HepG2 (cell line): Measurements from ENCODE around the gene CDK6. TPM values are rescaled to one million over a fixed set of nuclear protein-coding genes. Genes with fewer than 3 reads are reported as not detected.

Experiments used
- AHR ChIP-seq: IDR thresholded peaks from 2 replicates; pipeline ENCODE4 v1.6.1; 2018; ENCODE audit warnings: missing genetic modification reagents, missing compliant biosample characterization
- BCL6 ChIP-seq: IDR thresholded peaks from 2 replicates; pipeline ENCODE4 v1.6.1; 2016; ENCODE audit warnings: missing genetic modification reagents, missing compliant biosample characterization
- CCDC6 ChIP-seq: sonication (generic); formaldehyde crosslinking; IDR thresholded peaks from 2 replicates; pipeline ENCODE4 v1.8.1; 2022; ENCODE audit warnings: mild to moderate bottlenecking, missing genetic modification reagents, moderate library complexity
- GATAD1 ChIP-seq: IDR thresholded peaks from 2 replicates; pipeline ENCODE4 v1.6.1; 2016; ENCODE audit warnings: missing genetic modification reagents, missing compliant biosample characterization
- GMEB2 ChIP-seq: IDR thresholded peaks from 2 replicates; pipeline ENCODE4 v1.6.1; 2016; ENCODE audit warnings: missing biosample characterization, missing genetic modification reagents, low read depth
- HDAC1 ChIP-seq: sonication (generic); formaldehyde crosslinking; IDR thresholded peaks from 2 replicates; pipeline ENCODE4 v1.5.1; 2020; ENCODE audit warnings: mild to moderate bottlenecking, missing genetic modification reagents
- HOXD1 ChIP-seq: sonication (generic); formaldehyde crosslinking; IDR thresholded peaks from 2 replicates; pipeline ENCODE4 v1.5.0; 2020; ENCODE audit warnings: missing genetic modification reagents
- IKZF1 ChIP-seq: fragments of 450-650 bp; IDR thresholded peaks from 2 replicates; pipeline ENCODE4 v1.7.1; 2016
- MAX ChIP-seq: IDR thresholded peaks from 2 replicates; pipeline ENCODE4 v1.6.1; 2012; ENCODE audit warnings: inconsistent platforms
- MXI1 ChIP-seq: IDR thresholded peaks from 3 replicates; pipeline ENCODE4 v1.6.1; 2012; ENCODE audit warnings: low read depth, low read length, inconsistent platforms, borderline replicate concordance
- NFAT5 ChIP-seq: sonication (generic); formaldehyde crosslinking; IDR thresholded peaks from 2 replicates; pipeline ENCODE4 v1.4.0; 2020; ENCODE audit warnings: missing genetic modification reagents
- PAX8 ChIP-seq: sonication (generic); formaldehyde crosslinking; IDR thresholded peaks from 2 replicates; pipeline ENCODE4 v1.8.0; 2022; ENCODE audit warnings: mild to moderate bottlenecking, missing genetic modification reagents, borderline replicate concordance
- POLR2AphosphoS2 ChIP-seq: IDR thresholded peaks from 2 replicates; pipeline ENCODE4 v1.6.1; 2011; ENCODE audit warnings: low read depth, low read length, improper control_type of control experiment
- SMAD9 ChIP-seq: sonication (generic); formaldehyde crosslinking; IDR thresholded peaks from 2 replicates; pipeline ENCODE4 v1.5.1; 2020; ENCODE audit warnings: mild to moderate bottlenecking, missing genetic modification reagents
- SMYD3 ChIP-seq: sonication (generic); formaldehyde crosslinking; IDR thresholded peaks from 2 replicates; pipeline ENCODE4 v1.8.1; 2023; ENCODE audit warnings: mild to moderate bottlenecking, missing genetic modification reagents
- TBL1XR1 ChIP-seq: fragments of 150-350 bp; IDR thresholded peaks from 2 replicates; pipeline ENCODE4 v1.6.1; 2014; ENCODE audit warnings: borderline replicate concordance, low read length; ENCODE audit not compliant: partially characterized antibody
- ZBTB1 ChIP-seq: sonication (generic); formaldehyde crosslinking; IDR thresholded peaks from 2 replicates; pipeline ENCODE4 v1.4.0; 2020; ENCODE audit warnings: missing genetic modification reagents, borderline replicate concordance
- ZBTB26 ChIP-seq: IDR thresholded peaks from 2 replicates; pipeline ENCODE4 v1.6.1; 2016; ENCODE audit warnings: missing compliant biosample characterization, missing genetic modification reagents, borderline replicate concordance
- ZNF224 ChIP-seq: sonication (generic); formaldehyde crosslinking; IDR thresholded peaks from 2 replicates; pipeline ENCODE4 v1.5.0; 2020; ENCODE audit warnings: mild to moderate bottlenecking, missing genetic modification reagents
- ZNF776 ChIP-seq: sonication (generic); formaldehyde crosslinking; IDR thresholded peaks from 2 replicates; pipeline ENCODE4 v1.4.0; 2020; ENCODE audit warnings: mild to moderate bottlenecking, missing genetic modification reagents
- ZNF782 ChIP-seq: sonication (generic); formaldehyde crosslinking; IDR thresholded peaks from 2 replicates; pipeline ENCODE4 v1.4.0; 2020; ENCODE audit warnings: missing genetic modification reagents, mild to moderate bottlenecking, borderline replicate concordance
- polyA plus RNA-seq, 8 experiments: library from polyadenylated mRNA; depleted of rRNA in 3 of 8; stranded (reverse) in 7 of 8; unstranded in 1 of 8; fragments of >200 nt; fragmentation: Illumina TruSeq in 4 of 8; extraction: Trizol in 4 of 8; gene quantifications; 2 replicates each; pipeline versions ENCODE4 v1.2.1 to v1.2.3, GENCODE V29; 2011 to 2016; ENCODE audit warnings: low read depth in 4 of 8, missing spikeins in 1 of 8, mixed read lengths in 1 of 8; ENCODE audit not compliant: insufficient read depth in 1 of 8
- total RNA-seq, 5 experiments: library from RNA; depleted of rRNA; stranded (reverse); fragments of >200 nt; fragmentation: Illumina TruSeq; extraction: Trizol; gene quantifications; 2 replicates each; pipeline ENCODE4 v1.2.3, GENCODE V29; 2016; ENCODE audit warnings: low read depth in 1 of 5

Gene CDK6
- total and polyA plus RNA-seq, 2 of the 13 experiments (the other 11 are each of a cell fraction or from before 2014, with no cell fraction given), result 34.6 to 90.8 TPM

- no peak for TF ChIP-seq ZBTB1 (CRISPR knock-in tag)
- TF ChIP-seq SMYD3 (CRISPR knock-in tag), result no peak
- peak; percentile 59; the same call in 1 of the 2 replicates for TF ChIP-seq HDAC1 (CRISPR knock-in tag)
- TF ChIP-seq AHR (CRISPR knock-in tag), result no peak
- no peak for TF ChIP-seq TBL1XR1
- TF ChIP-seq PAX8 (CRISPR knock-in tag), result no peak
- no peak; the same call in 1 of the 2 replicates for TF ChIP-seq HOXD1 (CRISPR knock-in tag)
- no peak for TF ChIP-seq NFAT5
- TF ChIP-seq ZNF776 (CRISPR knock-in tag), result no peak
- TF ChIP-seq ZBTB26 (CRISPR knock-in tag), result no peak
- peak; percentile 84 for TF ChIP-seq BCL6 (CRISPR knock-in tag)
- TF ChIP-seq MXI1, result peak; percentile 25; the same call in 1 of the 3 replicates
- no peak for TF ChIP-seq POLR2AphosphoS2
- no peak for TF ChIP-seq CCDC6
- no peak for TF ChIP-seq ZNF224 (CRISPR knock-in tag)
- TF ChIP-seq GATAD1 (CRISPR knock-in tag), result no peak
- TF ChIP-seq SMAD9 (CRISPR knock-in tag), result no peak
- no peak for TF ChIP-seq ZNF782
- no peak for TF ChIP-seq GMEB2 (CRISPR knock-in tag)
- peak; percentile 37; the same call in 1 of the 2 replicates for TF ChIP-seq MAX
- no peak for TF ChIP-seq IKZF1
These were observed 84.2 kb downstream of the CDK6 start (continued) for GRCh38 chr7:92751902-92752901.
